Muscle of back (tissue), 11 donors: ENCODE data around the gene DGKI. TPM values are rescaled to one million over a fixed set of nuclear protein-coding genes. Genes with fewer than 3 reads are reported as not detected.
"Not testable (repeated sequence)": the region's sequence is repeated elsewhere in the genome, so short reads cannot be mapped to it uniquely, and the experiment has no call there.

Experiments used
- DNase-seq, 3 donors: peaks; one replicate each; pipeline versions ENCODE4 v3.0.0 to v3.0.0-alpha.2; 2013
- polyA plus RNA-seq, 10 donors: library from polyadenylated mRNA; unstranded; fragments of 120-200 nt; gene quantifications; one replicate each; pipeline ENCODE4 v1.2.1, GENCODE V29; 2013; ENCODE audit not compliant: insufficient read length in 10 of 10

The DGKI gene
- polyA plus RNA-seq, 10 donors, result 0.44 to 1.5 (median 0.66) TPM

DNA sequence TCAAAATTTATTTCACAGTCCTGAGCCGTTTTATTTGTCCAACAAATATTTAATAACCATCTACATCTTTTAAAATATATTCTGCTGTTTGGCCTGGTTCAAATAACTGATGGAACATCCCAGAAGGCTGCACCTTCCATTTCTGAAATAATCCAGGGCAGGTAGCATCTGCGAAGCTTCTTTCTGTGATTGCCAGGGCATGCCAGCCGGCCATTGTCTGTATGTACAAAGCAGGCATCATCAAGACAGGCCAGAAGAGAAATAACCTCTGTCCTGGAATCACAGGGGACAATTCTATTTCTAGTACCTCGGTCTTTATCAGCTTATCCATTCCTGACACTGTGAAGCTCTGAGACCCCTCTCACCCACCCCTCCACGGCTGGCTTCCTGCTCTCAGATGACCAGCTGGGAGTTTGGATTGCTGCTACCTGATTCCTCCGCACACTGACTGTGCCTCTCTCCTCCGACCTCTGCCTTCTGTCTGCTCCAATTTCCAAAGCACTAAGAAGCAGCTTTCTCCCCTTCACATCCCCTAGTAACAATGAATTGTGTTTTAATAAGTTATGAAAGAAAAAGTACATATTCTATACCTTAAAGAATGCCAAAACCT is 8.0 kb downstream of the DGKI start:
- no peak for DNase-seq

DNA sequence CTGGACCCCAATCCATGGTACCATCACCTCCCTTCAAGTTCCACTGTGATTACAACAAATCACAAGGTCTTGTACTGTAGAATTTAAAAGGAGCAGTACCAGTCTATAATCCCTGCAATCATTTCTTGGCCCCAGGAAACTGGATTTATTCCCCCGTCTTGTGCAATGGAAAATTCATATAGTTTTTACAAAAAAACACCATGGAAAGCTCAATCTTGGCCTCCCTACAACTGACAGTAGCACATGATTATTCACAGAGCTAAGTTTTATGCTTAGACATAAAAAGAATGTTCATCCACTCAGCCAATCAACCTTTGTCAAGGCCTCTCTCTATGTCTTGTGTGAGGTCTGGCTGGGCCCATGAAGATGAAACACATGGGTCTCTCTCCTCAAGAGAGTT is 10.2 kb downstream of the DGKI start:
- peak in 1 of 3 donors; percentile 31 for DNase-seq

DNA sequence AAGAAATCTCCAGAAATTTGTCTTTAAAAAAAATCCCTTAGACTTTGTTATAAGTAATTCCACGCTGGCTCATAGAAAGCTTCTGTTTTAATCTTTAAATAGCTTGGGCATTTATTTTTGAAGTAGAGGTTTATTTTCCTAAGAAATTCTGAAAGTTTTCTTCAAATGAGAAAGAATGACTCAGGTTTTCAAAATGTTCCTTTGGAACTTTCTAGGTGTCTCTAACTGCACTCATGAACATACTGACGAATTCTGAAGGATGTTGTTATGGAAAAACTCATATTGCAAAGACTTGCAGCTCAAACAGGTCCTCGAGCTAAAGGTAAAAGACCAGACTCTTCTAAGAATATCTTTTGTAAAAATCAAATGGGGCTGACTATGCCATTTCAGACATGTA is 10.7 kb downstream of the DGKI start:
- DNase-seq, result no peak

DNA sequence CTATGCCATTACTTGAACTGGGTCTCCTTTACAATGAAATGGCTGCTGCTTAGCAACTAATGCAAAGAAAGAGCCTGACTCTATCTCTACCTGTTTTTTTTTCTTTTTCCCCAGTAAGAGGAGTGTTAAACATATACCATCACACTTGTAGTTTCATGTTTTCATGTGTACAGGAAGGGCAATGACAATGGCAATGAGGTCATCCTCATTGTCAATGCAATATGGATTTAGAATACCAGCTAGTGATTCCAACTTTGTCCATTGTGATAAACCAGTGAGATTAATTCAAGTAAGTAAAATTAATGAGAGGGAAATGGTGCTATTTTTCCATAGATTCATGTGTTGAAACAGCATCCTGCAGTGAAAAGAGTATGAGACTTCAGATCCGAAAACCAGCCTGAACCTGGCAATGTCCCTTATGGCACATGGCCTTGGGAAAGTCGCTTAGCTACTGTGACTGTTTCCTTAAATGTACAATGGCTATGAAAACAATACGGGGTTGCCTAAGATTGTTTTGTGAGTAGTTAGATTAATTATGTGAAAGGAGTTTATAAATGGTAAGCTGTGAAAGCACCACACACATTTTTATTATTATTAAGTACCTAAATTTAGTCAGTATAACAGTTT is 11.2 kb downstream of the DGKI start:
- no peak for DNase-seq

DNA sequence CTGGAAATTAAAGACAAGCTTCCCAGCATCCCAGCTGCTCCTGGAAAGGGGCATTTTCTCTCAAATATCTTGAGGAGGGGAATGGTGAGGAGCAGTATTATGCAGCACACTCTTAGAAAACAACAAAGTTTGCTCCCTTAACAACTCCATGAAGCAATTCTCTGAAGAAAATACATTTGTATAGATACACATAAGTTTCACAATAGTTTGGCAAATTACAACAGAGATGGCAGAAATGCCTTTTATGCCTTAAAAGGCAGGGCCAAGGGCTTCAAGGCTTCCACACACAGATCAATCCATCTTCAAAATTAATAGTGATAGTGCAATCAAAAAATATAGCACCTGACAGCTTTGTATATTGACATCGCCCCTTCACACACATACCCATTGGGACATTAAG is 12.2 kb downstream of the DGKI start:
- DNase-seq, result no peak

DNA sequence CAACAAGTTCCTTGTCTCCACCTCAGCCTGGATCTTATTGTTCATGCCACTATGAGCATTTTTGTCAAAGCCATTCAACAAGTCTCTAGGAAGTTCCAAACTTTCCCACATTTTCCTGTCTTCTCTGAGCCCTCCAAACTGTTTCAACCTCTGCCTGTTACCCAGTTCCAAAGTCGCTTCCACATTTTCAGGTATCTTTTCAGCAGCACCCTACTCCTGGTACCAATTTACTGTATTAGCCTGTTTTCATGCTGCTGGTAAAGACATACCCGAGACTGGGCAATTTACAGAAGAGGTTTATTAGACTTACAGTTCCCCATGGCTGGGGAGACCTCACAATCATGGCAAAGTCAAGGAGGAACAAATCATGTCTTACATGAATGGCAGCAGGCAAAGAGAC is 13.8 kb downstream of the DGKI start:
- DNase-seq, result not testable (repeated sequence)

DNA sequence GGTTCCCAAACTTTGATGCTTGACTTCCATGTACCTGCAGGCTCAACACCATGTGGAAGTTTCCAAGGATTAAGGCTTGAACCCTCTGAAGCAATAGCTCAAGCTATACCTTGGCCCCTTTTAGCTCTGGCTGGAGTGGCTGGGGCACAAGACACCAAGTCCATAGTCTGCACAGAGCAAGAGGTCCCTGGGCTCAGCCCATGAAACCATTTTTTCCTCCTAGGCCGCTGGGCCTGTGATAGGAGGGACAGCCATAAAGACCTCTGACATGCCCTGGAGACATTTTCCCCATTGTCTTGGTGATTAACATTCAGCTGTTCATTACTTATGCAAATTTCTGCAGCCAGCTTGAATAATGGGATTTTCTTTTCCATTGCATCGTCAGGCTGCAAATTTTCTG is 14.4 kb downstream of the DGKI start:
- no peak for DNase-seq

DNA sequence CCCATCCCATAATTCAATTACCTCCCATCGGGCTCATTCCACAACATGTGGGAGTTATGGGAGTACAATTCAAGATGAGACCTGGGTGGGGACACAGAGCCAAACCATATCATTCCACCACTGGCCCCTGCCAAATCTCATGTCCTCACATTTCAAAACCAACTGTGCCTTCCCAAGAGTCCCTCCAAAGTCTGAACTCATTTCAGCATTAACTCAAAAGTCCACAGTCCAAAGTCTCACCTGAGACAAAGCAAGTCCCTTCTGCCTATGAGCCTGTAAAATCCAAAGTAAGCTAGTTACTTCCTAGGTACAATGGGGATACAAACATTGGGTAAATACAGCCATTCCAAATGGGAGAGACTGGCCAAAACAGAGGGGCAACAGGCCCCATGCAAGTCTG is 15.2 kb downstream of the DGKI start:
- not testable (repeated sequence) for DNase-seq

DNA sequence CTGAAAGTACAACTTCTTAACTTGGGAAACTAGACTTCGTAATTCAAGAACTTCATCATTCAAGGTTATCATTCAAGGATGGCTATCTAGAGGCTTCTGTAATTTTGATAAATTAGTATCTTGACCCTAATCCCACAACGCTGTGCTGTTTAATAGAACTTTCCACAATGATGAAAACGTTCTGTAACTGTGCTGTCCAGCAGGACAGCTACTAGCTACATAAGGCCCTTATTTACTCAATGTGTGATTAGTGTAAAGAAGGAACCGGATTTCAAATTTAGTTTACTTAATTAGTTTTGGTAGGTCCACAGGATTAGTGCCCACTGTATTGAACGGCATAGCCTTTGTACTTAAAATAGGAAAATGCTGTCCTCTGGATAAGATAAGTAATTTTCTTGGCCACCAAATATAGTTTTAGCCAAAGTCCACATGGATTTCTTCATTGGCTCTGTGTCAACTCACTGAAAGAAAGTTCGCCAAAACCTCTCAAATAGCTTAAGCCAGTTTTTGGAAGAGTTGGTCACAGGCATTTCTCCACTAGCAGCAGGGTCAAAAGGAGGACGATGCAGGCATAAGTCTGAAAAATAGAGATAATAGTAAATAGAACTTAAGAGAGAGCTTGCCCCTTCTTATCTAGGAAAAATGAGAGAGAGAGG is 17.3 kb downstream of the DGKI start:
- DNase-seq, result no peak

DNA sequence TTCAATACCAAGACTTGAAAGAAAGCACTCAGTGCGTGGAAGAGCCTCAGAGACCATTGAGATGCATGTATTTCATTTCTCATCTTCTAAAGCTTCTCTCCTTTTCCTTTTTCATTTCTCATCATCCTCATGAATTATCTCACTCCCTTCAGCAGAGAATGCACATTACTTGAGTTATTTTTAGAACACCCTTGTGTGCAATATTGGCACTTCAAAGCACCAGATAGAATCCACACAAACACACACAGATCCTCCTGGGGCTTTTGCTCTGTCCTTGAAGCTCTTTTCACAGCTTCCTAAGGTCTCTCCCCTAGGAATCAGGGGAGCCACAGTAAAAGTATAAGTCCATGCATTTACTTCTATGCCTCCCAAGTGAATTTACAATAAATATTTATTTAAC is 18.3 kb downstream of the DGKI start:
- DNase-seq, result no peak

DNA sequence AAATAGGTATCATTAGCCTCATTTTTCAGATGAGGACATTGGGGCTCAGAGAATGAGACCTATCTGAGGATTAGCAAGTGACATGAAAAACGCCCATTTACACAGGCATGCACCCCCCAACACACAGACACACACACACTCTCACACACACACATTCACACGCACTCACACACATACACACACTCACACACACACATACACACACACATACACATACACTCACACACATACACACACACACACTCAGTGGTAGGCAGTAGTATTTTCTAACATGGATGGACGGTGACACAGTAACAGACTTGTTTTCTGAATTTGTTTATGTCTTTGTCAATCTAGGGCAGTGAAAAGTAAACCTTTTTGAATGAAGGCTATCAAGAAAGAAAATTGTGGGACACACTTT is 21.3 kb downstream of the DGKI start:
- no peak for DNase-seq

DNA sequence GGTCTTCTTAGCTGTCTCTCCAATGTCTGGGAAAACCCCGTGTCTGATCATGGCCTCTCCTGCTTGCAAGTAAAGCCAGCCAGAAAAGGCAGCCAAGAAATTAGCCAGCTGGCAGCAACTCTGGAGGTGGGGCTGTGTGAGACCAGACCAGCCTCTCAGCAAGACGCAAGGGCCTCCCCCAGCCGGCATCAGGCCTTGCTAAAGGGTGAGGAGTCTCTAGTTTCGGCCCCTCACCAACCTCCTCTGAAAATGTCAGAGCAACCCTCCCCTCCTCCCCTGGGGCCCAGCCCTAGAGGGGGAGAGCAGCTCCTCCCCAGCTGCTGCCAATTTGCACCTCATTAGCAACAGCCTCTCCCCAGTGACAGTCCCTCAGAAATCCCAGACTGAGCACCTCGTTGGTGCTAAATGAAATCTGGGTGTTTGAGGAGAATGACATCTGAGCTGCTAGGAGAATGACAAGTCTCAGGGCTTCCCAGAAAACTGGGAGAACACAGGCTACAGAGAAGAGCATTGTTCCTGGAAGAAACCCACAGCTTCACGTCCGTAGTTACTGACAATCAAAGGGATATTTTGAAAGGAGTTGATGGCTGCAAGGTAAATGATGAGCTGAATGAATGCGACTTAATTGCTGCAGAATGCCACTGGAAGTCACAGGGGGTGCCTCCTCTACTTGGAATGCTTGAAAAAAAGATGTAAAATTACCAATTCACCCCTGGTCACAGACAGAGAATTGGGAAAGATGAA is 25.9 kb downstream of the DGKI start:
- DNase-seq, result peak; percentile 50 to 89 (median 86)

DNA sequence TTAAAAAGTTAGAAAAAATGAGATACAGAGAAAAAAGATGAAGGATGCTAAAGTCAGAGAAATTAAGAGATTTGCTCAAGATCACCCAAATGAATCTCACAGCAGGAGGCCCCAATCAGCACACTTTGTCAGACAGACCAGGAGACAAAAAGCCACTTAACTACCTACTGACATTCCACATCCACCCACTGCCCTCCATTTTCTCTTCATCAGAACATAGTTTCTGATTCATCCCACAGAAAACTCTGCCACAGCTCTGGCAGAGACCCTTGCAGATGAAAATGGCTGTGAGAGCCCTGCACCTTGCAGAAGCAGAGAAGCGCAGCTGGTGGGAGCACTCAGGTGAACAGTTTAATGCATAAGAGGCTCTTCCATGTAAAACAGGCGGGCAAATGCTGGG is 26.6 kb downstream of the DGKI start:
- DNase-seq, result no peak

DNA sequence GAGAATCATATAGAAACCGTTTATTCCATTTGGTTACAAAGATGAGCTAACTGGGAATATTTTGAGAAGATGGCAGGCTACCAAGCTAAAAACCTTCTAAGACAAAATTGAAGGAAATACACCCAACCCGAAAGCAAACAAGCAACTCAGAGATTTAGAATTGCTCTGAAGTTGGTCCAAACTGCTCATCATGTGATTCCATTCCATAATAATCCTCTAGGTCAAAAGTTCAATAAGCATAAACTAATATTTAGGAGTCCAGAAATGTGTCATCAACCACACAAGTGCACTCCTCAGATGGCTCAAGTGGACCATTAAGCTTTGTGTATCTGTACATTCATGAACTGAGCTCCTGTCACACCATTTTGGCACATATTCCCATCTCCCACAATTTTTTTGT is 28.7 kb downstream of the DGKI start:
- DNase-seq, result peak in 1 of 3 donors; percentile 35

DNA sequence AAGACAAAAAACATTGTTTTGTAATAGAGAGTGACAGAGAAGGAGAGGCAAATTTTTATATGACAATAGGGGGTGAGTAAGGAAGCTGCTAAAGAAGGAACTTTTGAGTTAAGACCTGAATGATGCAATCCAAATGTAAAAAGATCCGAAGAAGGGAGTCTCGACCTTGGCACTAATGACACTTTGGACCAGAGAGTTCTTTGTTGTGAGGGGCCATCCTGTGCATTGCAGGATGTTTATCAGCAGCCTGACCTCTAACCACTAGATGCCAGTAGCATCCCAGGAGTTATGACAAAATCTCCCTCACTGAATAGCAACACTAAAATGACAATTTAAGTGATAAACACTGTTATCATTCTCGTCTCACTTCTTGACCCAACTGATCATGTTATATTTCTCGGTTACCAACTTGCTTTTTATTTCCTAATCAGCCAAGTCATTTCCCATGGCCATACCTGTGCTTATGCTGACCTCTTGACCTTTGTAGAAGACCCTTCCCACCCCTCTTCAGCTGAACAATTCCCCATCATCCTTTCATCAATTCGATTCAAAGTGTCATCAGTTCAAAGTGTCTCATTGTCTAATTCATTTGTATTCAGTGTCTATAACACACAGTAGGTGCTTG is 30.0 kb downstream of the DGKI start:
- peak in 1 of 3 donors; percentile 31 for DNase-seq

DNA sequence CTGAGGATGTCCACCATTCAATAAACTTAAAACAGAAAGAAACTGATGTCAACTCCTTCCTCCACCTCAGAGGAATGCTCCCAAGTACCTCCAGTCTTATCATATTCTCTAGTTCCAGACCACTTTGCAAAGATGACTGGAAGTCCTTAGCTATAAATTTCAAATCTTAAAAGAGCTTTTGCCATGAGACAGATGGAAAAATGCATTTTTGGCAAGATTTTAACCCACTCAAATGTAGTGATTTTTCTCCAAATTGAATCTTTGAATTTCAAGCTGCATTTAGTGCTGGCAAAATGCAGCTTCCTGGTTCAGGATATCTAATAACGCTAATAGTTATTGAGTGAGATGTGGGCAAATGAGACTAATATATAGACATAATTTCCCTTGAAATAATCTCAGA is 33.2 kb downstream of the DGKI start:
- no peak for DNase-seq

DNA sequence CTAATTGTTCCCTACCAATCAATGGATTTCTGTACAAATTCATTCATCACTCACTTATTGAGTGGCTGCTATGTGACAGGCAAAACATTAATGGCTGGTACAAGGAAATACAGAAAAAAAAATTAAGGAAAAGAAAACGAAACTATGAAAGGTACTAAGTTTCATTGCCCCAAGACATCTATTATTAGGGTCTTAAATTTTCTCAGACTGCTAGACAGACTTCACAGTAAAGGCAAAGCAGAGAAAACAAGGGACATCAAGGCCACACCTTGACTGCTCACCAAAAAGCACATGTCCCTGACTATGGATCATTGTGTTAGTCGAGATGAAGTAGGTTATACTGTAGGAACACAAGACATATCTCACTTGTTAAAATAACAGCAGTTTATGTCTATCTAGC is 36.5 kb downstream of the DGKI start:
- DNase-seq, result no peak

DNA sequence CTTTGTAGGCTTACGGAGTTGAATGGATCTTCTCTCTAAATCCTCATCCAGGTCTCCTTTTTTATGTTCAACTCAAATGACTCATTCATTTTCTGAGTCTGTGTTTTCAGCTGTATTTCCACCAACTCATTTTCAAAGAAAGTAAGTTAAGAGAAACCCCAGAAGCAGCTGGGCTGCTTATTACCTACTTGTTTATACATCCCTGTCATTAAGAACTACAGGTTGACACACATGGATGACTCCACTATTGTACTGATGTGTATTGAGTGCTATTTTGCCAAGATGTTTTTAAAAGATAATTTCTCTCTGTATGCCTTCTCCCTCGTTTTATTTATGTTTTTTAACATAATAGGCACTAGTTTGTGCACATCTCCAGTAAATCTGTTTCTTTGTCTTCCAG is 41.9 kb downstream of the DGKI start:
- no peak for DNase-seq

DNA sequence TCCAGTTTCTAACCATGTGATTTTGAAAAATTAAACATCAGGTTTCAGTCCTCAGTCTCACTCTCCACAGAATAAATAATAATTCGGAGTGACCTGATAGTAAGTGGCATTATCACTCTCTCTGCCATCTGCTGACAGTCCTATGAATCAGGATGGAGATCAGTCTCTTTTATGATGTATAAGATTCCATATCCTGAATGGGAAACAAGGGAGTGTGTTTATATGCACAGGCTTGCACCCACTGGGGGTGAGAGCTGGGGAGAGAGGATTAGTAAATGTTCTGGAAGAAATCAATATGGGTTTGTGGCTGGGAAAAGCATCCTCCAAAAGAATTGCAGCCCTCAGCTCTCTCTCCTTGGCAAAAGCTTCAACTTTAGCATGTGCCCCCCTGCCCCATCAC is 45.3 kb downstream of the DGKI start:
- DNase-seq, result no peak

DNA sequence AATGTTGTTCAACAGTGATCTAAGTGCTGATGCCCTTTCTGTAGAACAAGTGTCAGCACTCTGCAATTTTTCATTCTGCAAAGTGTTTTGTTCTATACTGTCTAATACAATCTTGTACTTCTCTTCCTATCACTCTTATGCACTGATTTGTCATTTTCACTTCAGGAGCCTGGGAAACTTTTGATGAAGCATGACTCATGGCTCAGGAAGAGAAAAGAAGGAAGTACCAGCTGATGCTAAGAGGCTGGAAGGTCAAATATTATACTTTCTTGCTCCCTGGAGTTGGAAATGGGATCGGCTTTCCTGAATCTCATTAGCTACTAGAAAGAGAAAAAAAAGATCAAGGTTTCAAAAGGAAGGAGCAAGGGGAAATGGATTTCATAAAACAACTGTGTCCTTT is 45.8 kb downstream of the DGKI start:
- DNase-seq, result no peak

DNA sequence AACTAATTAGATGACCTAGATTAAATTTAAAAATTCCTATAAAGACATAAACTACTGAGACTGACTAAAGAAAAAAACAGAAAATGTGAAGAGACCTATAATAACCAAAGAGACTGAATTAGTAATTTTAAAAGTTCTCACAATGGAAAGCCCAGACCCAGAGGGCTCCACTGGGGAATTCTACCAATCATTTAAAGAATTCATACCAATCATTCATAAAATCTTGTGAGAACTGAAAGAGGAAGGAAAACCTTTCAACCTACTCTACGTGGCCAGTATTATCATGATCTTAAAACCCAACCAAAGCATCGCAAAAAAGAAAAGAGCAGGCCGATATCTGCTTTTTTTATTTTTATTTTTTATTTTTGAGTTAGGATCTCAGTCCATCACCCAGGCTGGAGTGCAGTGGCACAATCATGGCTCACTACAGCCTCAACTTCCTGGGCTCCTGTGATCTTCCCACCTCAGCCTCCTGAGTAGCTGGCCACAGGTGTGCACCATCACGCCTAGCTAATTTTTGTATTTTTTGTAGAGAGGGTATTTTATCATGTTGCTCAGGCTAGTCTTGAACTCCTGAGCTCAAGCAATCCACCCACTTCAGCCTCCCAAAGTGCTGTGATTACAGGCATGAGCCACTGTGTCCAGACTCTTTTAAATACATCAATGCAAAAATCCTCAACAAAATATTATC is 48.6 kb downstream of the DGKI start:
- DNase-seq, result no peak

DNA sequence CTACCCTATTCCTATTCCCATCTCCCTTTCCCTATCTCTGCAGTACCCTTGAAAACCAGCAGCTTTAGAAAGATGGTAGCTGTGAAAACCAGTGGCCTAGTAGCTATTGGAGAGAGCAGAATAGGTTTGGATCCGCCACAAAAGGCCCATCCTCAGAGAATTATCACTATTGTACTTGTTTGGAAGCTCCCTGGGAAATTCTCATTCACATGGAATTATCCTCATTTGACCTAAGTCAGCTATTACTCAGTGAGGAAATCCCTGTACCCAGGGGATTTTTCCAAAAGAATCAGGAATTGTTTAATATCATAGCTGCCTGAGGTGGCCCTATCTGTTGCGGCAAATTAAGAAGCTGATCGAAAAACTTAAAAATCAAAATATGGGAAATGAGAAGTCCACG is 51.6 kb downstream of the DGKI start:
- no peak for DNase-seq
